Measurements from ENCODE around the gene NAA16. TPM values are rescaled to one million over a fixed set of nuclear protein-coding genes. Genes with fewer than 3 reads are reported as not detected.
A peak's percentile ranks its signal among the peaks of the same experiment; 100 is the strongest.

The NAA16 gene
- total RNA-seq, 1 experiment from 2014 or later: 7.1 TPM

- no peaks in the 10 kb centered on the region for H3K36me3 ChIP-seq
- no peaks in the 10 kb centered on the region for H3K27me3 ChIP-seq
- no peak overlapping the region for H3K4me3 ChIP-seq
- H3K9me3 ChIP-seq: no peaks in the 10 kb centered on the region
- DNase-seq: no peak
Measured at GRCh38 chr13:41384749-41385503, 73.9 kb downstream of the NAA16 start.

GRCh38 chr13:41386211-41386610 lies 75.1 kb downstream of the NAA16 start:
- H3K27me3 ChIP-seq: no peaks in the 10 kb centered on the region
- no peak for DNase-seq
- H3K9me3 ChIP-seq: no peaks in the 10 kb centered on the region
- H3K4me3 ChIP-seq: no peak overlapping the region
- H3K36me3 ChIP-seq: no peaks in the 10 kb centered on the region

- H3K27me3 ChIP-seq: no peaks in the 10 kb centered on the region
- no peak overlapping the region for H3K4me3 ChIP-seq
- DNase-seq: no peak
- H3K36me3 ChIP-seq: no peaks in the 10 kb centered on the region
- no peaks in the 10 kb centered on the region for H3K9me3 ChIP-seq
Measured at GRCh38 chr13:41387576-41387975, 76.5 kb downstream of the NAA16 start.

GRCh38 chr13:41388143-41388881 lies 77.2 kb downstream of the NAA16 start:
- DNase-seq: no peak
- H3K4me3 ChIP-seq: no peak overlapping the region
- no peaks in the 10 kb centered on the region for H3K9me3 ChIP-seq
- no peaks in the 10 kb centered on the region for H3K36me3 ChIP-seq
- no peaks in the 10 kb centered on the region for H3K27me3 ChIP-seq

GRCh38 chr13:41389580-41389979 lies 78.5 kb downstream of the NAA16 start:
- Histone ChIP-seq H3K27me3 (no peaks in the 10 kb centered on the region), H3K36me3 (no peaks in the 10 kb centered on the region), H3K9me3 (no peaks in the 10 kb centered on the region), H3K4me3 (no peak overlapping the region)
- DNase-seq: no peak

GRCh38 chr13:41394166-41394565 lies 83.1 kb downstream of the NAA16 start:
- no peak for DNase-seq
- Histone ChIP-seq H3K36me3 (no peaks in the 10 kb centered on the region), H3K27me3 (no peaks in the 10 kb centered on the region), H3K9me3 (no peaks in the 10 kb centered on the region), H3K4me3 (no peak overlapping the region)

GRCh38 chr13:41398494-41399170 lies 87.6 kb downstream of the NAA16 start:
- Histone ChIP-seq H3K9me3 (no peaks in the 10 kb centered on the region), H3K36me3 (no peaks in the 10 kb centered on the region), H3K4me3 (no peak overlapping the region), H3K27me3 (no peaks in the 10 kb centered on the region)
- peak; percentile 4 for DNase-seq

- no peaks in the 10 kb centered on the region for H3K27me3 ChIP-seq
- no peaks in the 10 kb centered on the region for H3K36me3 ChIP-seq
- H3K9me3 ChIP-seq: no peaks in the 10 kb centered on the region
- H3K4me3 ChIP-seq: no peak overlapping the region
- peak; percentile 36 for DNase-seq
Measured at GRCh38 chr13:41401366-41401765, 90.3 kb downstream of the NAA16 start.

GRCh38 chr13:41402691-41403511 lies 91.8 kb downstream of the NAA16 start:
- Histone ChIP-seq H3K4me3 (no peak overlapping the region), H3K9me3 (no peaks in the 10 kb centered on the region), H3K27me3 (no peaks in the 10 kb centered on the region), H3K36me3 (no peaks in the 10 kb centered on the region)
- DNase-seq: no peak

GRCh38 chr13:41403983-41404382 lies 92.9 kb downstream of the NAA16 start:
- no peaks in the 10 kb centered on the region for H3K9me3 ChIP-seq
- H3K27me3 ChIP-seq: no peaks in the 10 kb centered on the region
- no peaks in the 10 kb centered on the region for H3K36me3 ChIP-seq
- no peak overlapping the region for H3K4me3 ChIP-seq
- DNase-seq: no peak

- Histone ChIP-seq H3K36me3 (no peaks in the 10 kb centered on the region), H3K27me3 (no peaks in the 10 kb centered on the region), H3K9me3 (no peaks in the 10 kb centered on the region), H3K4me3 (no peak overlapping the region)
- no peak for DNase-seq
Measured at GRCh38 chr13:41405367-41405766, 94.3 kb downstream of the NAA16 start.

GRCh38 chr13:41407380-41407779 lies 96.3 kb downstream of the NAA16 start:
- Histone ChIP-seq H3K9me3 (no peaks in the 10 kb centered on the region), H3K36me3 (no peaks in the 10 kb centered on the region), H3K27me3 (no peaks in the 10 kb centered on the region), H3K4me3 (no peak overlapping the region)
- no peak for DNase-seq

- H3K4me3 ChIP-seq: no peak overlapping the region
- no peaks in the 10 kb centered on the region for H3K27me3 ChIP-seq
- no peak for DNase-seq
- H3K9me3 ChIP-seq: no peaks in the 10 kb centered on the region
- H3K36me3 ChIP-seq: no peaks in the 10 kb centered on the region
Measured at GRCh38 chr13:41408121-41408520, 97.1 kb downstream of the NAA16 start.

GRCh38 chr13:41408746-41409145 lies 97.7 kb downstream of the NAA16 start:
- no peaks in the 10 kb centered on the region for H3K27me3 ChIP-seq
- H3K9me3 ChIP-seq: no peaks in the 10 kb centered on the region
- H3K36me3 ChIP-seq: no peaks in the 10 kb centered on the region
- no peak for DNase-seq
- H3K4me3 ChIP-seq: no peak overlapping the region

GRCh38 chr13:41409611-41410010 lies 98.5 kb downstream of the NAA16 start:
- no peak overlapping the region for H3K4me3 ChIP-seq
- H3K27me3 ChIP-seq: no peaks in the 10 kb centered on the region
- H3K9me3 ChIP-seq: no peaks in the 10 kb centered on the region
- DNase-seq: no peak
- H3K36me3 ChIP-seq: no peaks in the 10 kb centered on the region

GRCh38 chr13:41411060-41411459 lies 100.0 kb downstream of the NAA16 start:
- Histone ChIP-seq H3K9me3 (no peaks in the 10 kb centered on the region), H3K27me3 (no peaks in the 10 kb centered on the region), H3K4me3 (no peak overlapping the region), H3K36me3 (no peaks in the 10 kb centered on the region)
- no peak for DNase-seq

- H3K27me3 ChIP-seq: no peaks in the 10 kb centered on the region
- DNase-seq: peak; percentile 18
- no peaks in the 10 kb centered on the region for H3K36me3 ChIP-seq
- H3K4me3 ChIP-seq: no peak overlapping the region
- no peaks in the 10 kb centered on the region for H3K9me3 ChIP-seq
Measured at GRCh38 chr13:41411522-41411921, 100.5 kb downstream of the NAA16 start.
